Measurements from ENCODE around the gene PEBP1.

- TF ChIP-seq EZH2 (IDR thresholded peaks at IDR 0.05; ENCODE audit: borderline replicate concordance, low read depth, low read length, severe bottlenecking) = no peak
- no peak for TF ChIP-seq CTCF (IDR thresholded peaks at IDR 0.05; ENCODE audit: borderline replicate concordance, extremely low read depth, low read length, poor library complexity, severe bottlenecking)
Measured at GRCh38 chr12:118175823-118176447, 40.0 kb downstream of the PEBP1 start.
